HG03558 (cell line): ENCODE data around the gene DCUN1D3.

Source experiments
- ATAC-seq: cut with Tn5 transposase; IDR thresholded peaks from one replicate; pipeline ENCODE4 v1.9.1; 2021; ENCODE audit warnings: moderate number of reproducible peaks; ENCODE audit not compliant: unreplicated experiment; ENCODE audit errors: extremely low read depth

Gene DCUN1D3

DNA sequence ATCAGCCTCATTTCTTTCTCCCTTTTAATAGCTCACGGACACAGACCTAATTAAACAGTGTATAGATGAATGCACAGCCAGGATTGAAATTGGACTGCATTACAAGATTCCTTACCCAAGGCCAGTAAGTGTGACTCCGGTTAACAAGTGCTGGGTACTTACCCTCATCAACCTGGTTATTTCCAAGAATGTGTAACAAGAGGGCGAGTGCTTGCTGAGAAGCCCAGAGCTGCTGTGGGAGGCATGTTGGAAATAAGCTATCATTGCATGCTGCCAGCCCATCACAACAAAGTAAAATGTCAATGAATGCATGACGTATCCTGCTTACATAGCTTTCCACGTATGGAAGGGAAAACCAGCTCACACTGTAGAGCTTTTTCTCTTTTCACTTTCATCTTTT lies 19.9 kb upstream of the DCUN1D3 start:
- no peak for ATAC-seq

DNA sequence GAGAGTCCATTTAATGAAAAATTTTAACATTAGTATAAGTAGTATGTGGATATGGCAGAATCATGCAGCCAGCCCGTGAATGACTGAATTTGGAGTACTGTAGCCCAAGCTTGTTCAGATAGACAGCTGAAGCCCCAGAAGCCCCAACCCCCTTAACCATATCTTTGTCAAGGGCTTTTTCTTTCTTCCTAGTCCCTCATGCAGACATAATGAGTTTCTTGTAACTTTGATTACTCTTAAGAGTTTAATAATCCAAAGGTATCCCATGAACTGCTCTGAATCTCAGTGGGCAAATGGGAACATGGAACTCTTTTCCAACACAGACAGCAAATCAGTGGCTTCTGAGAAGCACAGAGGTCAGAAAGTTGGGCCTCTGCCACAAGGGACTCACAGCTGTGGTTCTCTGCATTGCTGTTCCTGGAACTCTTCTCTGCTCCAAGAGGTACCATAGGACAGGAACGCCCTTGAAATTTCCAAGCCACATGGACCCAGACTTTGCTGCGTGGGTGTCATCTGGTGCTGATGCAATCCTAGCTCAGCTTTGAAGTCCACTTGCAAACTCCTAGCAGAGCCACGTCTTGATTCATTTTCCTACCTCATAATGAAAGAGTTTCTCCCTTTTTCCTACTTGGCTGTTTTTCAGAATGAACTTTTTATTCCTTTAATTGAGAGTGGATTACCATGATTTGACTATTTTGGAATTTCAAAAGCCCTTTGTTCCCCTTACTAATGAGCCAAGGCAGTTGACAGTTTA lies 18.5 kb upstream of the DCUN1D3 start:
- no peak for ATAC-seq

DNA sequence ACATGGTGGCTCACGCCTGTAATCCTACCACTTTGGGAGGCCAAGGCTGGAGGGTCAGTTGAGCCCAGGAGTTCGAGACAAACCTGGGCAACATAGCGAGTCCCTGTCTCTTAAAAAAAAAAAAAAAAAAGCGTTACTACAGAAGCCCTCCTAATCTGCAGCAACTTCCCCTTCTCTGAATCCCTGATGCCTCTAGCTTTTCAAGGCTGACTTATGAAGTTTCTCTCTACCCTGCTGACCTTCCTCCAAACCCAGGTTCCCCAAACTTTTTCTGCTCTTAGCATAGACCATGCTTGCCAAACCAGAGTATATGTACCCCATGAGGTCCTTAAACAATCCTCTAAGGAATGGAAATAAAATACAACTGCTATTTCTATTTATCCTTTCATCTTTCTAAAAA lies 16.8 kb upstream of the DCUN1D3 start:
- no peak for ATAC-seq

DNA sequence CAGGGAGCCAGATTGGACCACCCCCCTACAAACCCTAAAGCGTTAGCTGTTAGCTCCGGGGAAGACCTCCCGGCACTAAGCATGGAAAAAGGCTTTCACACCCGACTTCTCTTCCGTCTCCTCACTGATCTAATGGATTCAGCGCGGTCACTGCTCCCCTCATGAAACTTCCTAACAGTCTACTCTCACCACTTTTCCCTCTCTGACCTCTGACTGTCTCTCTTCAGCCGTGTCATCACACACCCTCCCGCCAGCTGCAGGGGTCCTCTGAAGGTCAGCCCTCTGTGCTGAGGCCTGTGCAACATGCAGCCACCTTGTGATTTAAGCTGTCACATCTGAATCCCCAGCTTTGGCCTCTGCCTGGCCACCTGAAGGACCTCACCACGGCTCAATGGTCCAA lies 16.1 kb upstream of the DCUN1D3 start:
- ATAC-seq: no peak

DNA sequence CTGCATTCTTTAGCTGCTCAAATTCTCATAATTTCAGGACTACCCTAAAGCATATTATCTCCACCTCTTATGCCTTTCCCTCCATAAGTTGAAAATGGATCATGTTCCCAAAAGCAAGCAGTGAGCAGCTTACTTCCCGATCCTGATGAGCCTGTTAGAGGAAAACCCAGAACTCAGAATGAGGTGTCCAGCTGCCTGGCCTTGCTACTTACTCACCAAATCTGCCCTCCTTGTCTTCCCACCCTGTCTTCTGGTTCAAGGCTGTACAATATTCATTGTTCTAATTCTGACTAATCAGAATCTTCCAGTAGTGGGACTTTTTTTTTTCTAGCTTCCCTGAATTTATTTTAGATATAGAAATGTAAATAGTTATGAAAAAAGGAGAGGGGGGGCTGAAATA lies 11.2 kb upstream of the DCUN1D3 start:
- ATAC-seq: no peak

DNA sequence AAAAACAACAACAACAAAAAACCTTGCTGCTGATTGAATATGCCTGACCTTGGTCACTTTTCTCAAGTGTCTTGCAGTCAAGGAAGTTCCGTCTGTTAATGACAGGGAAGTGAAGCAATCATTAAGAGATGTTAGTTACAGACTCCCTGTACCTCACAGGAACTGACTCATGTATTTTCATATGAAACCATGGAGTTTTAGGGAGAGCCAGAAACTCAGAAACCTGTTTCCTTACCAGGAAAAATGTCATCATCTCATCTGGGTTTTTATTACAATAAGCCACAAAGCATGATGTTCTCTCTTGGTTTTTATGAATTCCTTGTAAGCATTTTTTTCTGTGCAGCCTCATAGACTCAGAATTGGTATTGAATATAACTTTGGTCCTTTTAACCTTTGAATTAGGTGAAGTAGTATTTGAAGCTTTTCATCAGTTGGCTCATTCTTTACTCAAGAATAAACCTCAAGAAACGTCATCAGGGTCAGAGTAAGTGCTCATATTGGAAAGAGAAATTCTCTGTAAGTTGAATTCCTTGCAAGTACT lies 10.7 kb upstream of the DCUN1D3 start:
- no peak for ATAC-seq

DNA sequence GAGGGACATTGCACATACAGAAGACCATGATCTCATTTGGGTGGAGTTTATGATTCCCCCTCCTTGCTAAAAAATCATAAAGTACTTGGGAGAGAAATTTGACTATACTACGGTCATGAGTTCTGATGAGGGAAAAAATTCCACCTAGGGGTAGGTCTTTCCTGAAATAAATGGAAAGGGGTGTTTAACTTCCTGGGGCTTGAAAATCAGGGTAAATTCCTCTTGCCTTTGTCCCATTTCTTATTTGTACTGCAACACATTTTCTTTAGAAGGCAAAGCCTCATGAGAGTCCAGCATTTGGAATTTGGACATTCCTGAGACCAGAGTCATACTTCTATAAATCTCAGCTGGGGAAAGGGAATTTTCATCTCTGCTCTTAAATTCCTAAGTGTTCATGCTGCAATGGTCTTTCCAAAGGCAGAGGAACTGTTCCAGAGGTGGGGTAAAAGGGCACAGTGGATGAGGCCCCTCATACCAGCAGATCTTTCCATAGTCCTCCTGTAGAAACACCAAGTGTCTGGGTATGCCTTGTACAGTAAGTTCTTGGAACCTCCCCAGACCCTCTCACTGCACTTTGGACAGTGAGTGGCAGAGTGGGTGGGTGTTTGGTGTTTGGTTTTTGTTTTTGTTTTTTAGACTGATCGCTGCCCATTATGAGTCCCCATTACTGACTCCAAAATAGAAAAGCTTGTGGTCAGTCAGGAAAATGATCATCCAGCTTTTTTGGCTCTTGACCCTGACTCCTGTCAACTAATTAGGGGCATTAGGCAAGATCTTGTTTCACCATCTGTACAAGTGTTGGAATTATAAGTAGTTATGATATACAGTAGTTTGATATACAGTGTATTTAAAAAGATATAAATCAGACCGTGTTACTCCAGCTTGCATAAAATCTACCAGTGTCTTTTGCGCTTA lies 6.4 kb upstream of the DCUN1D3 start:
- no peak for ATAC-seq

DNA sequence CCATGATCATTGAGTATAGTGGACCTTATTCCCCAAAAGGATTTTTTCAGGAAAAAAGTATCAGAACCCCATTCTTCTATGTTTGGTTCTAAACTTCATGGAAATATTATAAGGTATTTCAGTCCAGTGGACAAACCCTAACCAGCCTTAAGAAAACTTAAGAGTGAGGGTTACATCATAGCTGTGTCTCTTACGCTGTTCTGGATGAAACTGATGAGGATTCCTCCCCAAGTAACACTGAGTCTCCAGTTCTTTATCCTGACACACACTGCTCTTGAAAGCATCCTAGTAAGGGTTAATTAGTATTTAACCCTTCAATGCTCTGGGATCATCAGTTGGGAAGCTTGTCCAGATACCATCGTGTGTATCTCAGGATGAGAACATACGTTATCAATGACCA lies 5.4 kb upstream of the DCUN1D3 start:
- ATAC-seq: no peak

DNA sequence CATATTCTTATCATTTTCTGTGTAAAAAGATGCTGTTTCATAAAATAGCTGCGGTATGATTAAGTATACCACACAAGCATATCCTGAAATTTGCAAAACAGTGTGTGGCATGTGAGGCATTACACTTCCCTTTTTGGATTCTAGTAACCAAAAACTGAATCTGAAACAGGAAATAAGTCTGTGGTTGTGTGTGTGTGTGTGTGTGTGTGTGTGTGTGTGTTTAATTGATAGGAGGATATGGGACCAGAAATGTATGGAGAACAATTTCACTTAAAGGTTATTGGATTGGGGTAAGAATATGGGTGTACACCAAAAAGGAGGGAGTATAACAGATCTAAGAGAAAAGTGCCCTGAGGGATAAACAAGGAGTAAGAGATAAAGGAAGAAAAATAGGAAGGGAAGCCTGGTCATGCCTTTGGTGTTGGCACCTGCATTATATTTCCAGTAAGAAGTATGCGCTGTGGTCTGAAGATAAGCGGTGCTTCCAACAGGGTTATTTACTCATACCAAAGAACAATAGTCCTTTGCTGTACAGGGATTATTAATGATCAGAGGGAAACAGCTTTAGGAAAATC lies 4.4 kb upstream of the DCUN1D3 start:
- ATAC-seq: no peak

DNA sequence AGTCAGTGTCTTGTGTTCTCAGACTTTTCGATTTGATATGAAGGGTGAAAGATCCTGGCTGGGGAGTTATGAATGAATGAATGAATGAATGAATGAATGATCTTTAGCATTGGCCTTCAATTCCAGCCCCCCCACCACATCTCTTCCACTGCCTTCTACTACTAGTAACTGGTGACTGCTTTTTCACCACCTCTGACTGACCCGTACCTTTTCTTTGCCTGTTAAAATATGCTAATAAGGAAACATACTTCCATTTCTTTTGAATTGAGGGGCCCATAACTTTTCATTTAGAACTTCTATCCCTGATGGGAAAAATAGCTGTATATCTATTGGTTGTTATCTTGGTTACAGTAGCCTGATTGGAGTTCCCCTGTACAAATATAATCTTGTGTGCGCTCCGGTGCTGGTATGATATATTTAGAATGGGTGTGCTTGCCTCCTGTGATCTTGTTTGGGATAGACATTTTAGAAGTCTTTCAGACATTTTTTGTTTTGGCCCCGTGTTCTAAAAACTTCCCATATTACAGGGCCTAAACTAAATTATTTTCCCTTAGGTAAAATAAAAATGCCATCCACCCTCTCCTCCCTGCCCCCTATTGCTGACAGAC lies 3.8 kb upstream of the DCUN1D3 start:
- no peak for ATAC-seq

DNA sequence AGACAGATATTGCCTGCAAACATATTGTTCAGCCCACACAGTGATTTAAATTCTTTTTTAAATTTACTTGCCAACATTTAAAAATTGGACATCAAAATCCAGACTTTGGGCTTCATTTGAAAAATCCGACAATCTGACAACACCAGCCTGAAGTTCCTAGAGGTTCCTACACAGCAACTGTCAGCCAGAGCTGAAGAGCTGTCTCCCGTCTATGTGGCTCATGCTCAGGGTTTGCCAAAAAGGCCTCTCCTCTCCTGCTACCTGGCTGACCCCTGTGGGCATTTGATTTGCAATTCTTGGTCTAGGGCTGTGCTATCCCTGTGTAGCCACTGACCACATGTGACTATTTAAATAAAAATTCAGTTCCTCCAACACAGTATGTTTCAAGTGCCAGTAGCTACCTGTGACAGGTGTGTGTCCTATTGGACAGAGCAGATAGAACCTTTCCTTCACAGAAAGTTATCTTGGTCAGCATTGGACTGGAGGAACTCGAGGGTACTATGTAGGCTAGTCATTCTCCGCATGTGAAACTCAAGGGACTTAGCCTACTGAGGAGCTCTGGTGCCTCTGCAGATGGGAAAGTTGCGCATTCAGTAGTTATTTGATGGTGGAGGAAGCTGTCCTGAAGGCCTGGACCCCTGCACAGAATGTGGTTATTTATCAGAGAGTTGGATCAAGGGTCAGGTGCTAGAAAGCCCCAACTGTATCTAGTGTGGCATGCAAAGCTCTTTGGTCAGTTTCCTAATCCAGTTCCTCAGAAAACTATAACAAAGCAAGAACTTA lies 3.1 kb upstream of the DCUN1D3 start:
- no peak for ATAC-seq

DNA sequence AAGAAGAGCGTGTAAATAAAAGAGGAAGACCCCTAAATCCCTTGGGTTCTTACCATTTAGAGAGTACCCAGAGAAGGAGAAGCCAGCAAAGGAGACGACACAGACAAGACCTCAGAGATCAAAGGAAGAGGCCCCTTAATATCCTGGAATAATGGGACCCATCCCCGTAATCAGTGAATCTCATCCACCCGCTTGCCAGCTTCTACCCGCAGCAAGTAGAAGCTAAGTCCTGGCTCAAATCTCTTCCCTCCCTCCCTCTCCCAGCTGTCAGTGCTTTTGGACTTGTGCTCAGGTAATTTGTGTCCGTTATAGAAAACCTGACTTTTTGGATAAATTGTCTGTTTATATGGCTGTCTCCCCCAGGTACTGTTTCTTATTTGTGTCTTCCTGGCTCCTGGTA lies 2.3 kb upstream of the DCUN1D3 start:
- no peak for ATAC-seq

DNA sequence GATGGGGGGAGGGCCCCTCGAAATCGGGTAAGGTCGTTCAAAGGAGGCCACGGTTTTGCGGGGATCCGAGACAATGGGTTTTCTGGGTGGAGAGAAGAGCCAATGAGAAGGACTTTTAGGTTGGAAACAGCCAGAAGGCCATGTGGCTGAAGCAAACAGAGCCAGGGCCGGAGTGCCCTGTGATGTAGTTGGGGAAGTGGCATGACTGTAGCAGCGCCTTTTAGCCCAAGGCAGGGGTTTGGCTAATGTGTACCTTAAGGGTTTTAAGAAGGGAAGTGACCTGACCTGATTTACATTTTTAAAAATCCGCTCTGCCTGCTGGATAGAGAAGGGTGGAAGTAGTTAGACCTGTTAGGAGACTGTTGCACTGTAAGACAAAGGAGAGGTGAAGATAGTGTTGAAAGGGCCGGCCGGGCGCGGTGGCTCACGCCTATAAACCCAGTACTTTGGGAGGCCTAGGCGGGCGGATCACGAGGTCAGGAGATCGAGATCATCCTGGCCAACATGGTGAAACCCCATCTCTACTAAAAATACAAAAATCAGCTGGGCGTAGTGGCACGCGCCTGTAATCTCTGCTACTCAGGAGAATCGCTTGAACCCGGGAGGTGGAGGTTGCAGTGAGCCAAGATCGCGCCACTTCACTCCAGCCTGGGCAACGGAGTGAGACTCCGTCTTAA lies 1.4 kb upstream of the DCUN1D3 start:
- no peak for ATAC-seq

DNA sequence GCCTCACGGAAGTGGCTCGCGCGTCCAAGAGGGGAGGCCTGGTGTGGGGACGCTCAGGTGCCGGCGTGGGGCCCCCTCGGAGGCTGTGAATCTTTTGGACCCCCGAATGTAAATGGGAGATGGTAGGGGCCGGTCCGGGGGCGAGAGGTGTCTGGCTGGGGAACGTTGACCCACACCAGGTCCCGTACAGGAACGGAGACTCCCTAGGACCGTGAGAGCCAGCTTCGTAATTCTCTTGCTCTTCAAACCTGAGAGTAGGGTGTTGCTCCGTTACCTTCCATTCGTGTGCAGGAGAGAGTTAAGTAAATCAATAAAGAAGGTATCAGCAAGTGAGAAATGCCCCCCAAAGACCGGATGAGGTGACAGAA lies 894 bp upstream of the DCUN1D3 start:
- no peak for ATAC-seq

DNA sequence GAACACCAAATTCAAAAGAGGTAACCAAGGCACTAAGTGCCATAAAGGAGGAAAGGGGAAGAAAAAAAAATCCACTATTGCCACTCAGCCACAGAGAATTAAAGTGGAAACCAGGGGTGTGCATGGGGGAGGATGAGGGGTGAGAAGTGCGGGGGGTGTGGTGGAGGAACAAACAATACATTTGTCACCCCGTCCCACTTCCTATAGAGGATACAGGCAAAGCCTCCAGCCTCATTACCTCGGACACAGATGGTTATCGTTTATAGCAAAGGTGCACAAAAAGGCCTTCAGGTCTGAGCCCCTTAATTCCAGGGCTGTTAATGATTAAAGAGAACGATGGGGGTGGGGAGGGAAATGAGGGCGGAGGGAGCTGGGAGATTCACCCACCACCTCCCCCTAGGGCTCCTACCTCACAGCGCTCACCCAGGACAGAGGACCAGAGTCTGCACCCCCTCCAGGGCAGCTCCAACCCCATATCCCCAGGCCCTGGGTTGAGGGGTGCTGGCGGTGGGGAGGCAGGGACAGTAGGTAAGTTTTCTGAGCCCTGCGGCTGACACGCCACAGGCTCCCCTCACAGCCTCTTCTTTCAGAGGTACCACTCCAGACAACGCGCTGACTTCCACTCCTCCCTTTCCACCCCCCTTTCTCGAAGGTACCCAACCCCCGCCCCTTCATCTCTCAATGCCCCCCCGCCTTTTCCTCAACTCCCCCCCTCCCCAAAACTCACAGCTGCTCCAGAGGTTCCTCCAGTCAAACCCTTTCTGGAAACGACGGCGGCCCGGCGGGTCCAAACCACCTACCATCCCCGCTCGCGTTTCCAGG lies 470 bp downstream of the DCUN1D3 start:
- ATAC-seq: no peak

DNA sequence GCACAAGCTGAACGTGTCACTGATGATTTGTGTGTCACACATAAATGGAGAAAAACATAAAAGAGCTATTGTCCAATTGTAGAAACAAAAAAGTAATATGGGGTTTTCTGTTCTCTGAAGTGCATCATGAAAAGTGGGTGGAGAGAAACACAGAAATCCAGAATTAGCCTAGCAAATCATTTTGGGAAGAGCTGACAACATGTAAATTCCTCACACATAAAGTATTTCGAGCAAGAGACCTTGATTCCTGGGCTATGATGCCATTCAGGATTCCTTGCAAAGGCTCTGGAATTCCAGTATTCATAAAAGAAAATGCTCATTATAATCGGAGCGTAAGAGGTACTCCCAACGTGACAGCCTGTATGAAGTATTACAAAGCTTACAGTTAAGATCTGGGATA lies 1.1 kb downstream of the DCUN1D3 start:
- ATAC-seq: no peak

DNA sequence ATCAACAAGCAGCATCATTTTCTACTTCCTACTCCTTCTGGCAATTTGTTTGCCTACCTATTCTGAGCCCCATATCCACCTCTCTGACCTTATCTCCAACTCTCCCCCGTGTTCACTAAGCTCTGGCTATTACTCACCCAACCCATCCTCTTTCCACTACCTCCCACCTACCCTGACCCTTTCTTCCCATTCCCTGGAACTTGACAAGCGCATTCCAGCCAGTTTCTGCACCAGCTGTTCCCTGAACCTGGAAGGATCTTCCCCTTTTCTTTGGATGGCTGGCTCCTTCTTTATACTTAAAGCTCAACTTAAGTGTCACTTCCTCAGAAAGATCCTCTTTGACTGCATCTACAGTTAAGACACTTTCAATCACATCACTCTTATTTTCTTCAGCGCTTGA lies 2.2 kb downstream of the DCUN1D3 start:
- no peak for ATAC-seq

DNA sequence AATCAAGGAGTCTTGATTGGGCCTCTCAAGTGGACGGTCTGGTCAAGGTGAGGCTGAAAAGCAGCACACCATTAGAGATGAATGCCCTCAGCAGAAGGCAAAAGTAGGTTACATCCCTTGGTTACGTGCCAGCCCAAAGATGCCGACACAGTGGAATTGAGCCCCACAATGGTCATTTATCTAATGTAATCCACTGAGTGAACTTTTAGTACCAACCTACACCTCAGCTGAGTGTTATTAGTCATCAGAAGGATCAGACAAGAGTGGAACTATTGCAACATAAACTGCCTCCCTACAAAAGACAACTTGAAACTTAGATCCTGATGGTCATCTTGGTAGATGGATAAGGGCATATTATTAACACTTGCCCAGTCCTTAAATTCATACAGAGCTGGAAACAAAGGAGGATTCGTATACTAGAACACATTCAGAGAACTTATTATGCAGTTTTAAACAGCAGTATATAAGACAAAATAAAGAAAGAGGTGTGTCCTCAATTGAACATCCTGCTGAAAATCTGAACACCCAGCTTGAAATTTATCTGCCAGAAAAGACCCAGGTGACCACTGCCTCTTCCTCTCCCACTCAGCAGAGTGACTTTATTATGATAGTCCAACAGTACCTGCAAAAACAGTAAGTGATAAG lies 2.8 kb downstream of the DCUN1D3 start:
- ATAC-seq: no peak
